K562 (cell line): ENCODE results near the gene HLTF. TPM values are rescaled to one million over a fixed set of nuclear protein-coding genes. Genes with fewer than 3 reads are reported as not detected.

Source experiments
- HOXB6 ChIP-seq: fragments of 250-450 bp; sonication (Bioruptor Pico); IDR thresholded peaks from 2 replicates; pipeline ENCODE4 v1.5.1; 2022; ENCODE audit warnings: mild to moderate bottlenecking, borderline replicate concordance
- MGA ChIP-seq: fragments of 450-650 bp; IDR thresholded peaks from 2 replicates; pipeline ENCODE4 v1.6.1; 2016; ENCODE audit warnings: mild to moderate bottlenecking, moderate library complexity
- NFXL1 ChIP-seq: fragments of 450-650 bp; formaldehyde crosslinking; IDR thresholded peaks from 2 replicates; pipeline ENCODE4 v1.4.0; 2021; ENCODE audit warnings: mild to moderate bottlenecking
- PHF20 ChIP-seq: fragments of 450-650 bp; IDR thresholded peaks from 2 replicates; pipeline ENCODE4 v1.6.1; 2018; ENCODE audit not compliant: partially characterized antibody
- POLR2B ChIP-seq: fragments of 450-650 bp; IDR thresholded peaks from 2 replicates; pipeline ENCODE4 v1.6.1; 2018; ENCODE audit warnings: low read depth; ENCODE audit not compliant: partially characterized antibody
- POLR3A ChIP-seq: IDR thresholded peaks from 2 replicates; pipeline ENCODE4 v1.6.1; 2011; ENCODE audit warnings: borderline replicate concordance, mild to moderate bottlenecking, moderate library complexity; ENCODE audit not compliant: insufficient read length, insufficient read depth; ENCODE audit errors: extremely low read depth
- POU5F1 ChIP-seq: fragments of 150-350 bp; IDR thresholded peaks from 2 replicates; pipeline ENCODE4 v1.6.1; 2014; ENCODE audit warnings: borderline replicate concordance, low read length, low read depth, mild to moderate bottlenecking; ENCODE audit not compliant: partially characterized antibody
- RAD51 ChIP-seq: fragments of 450-650 bp; IDR thresholded peaks from 2 replicates; pipeline ENCODE4 v1.7.1; 2016; ENCODE audit warnings: low read depth, mild to moderate bottlenecking, borderline replicate concordance
- SPI1 ChIP-seq: IDR thresholded peaks from 2 replicates; pipeline ENCODE4 v1.6.1; 2011; ENCODE audit warnings: low read depth, low read length, control low read depth, borderline replicate concordance
- SRSF7 ChIP-seq: fragments of 200-400 bp; formaldehyde crosslinking; optimal IDR thresholded peaks from 2 replicates; pipeline ENCODE3; 2017; ENCODE audit warnings: mild to moderate bottlenecking, low read depth, low read length
- TBP ChIP-seq: optimal IDR thresholded peaks from 2 replicates; pipeline ENCODE3; 2011; ENCODE audit warnings: low read depth, low read length, improper control_type of control experiment
- ZFP91 ChIP-seq: sonication (generic); formaldehyde crosslinking; IDR thresholded peaks from 2 replicates; pipeline ENCODE4 v1.8.0; 2022; ENCODE audit warnings: mild to moderate bottlenecking, missing genetic modification reagents
- polyA plus RNA-seq, 8 experiments: library from polyadenylated mRNA; depleted of rRNA in 4 of 8; stranded (reverse) in 5 of 8; unstranded in 3 of 8; fragments of >200 nt; fragmentation: Nextera tagmentation in 2 of 8; fragmentation: Illumina TruSeq in 1 of 8; extraction: Ambion mirVana in 2 of 8; extraction: Trizol in 1 of 8; gene quantifications; 2 replicates each; pipeline versions ENCODE4 v1.2.1 to v1.2.3, GENCODE V29; 2011 to 2014; ENCODE audit warnings: inconsistent platforms in 1 of 8, missing spikeins in 1 of 8
- total RNA-seq, 7 experiments: library from RNA; depleted of rRNA in 6 of 7; stranded (reverse); fragments of >200 nt in 6 of 7; fragmentation: Illumina TruSeq in 2 of 7; extraction: Trizol in 2 of 7; gene quantifications; 2 replicates each; pipeline versions ENCODE4 v1.2.1 to v1.2.3, GENCODE V29; 2011 to 2021; ENCODE audit warnings: low replicate concordance in 1 of 7
- TF ChIP-seq, protein P1 (sequence below): IDR thresholded peaks from 2 replicates; pipeline ENCODE4 v1.6.1; 2011; ENCODE audit not compliant: insufficient read length; ENCODE audit errors: extremely low read depth

Gene HLTF
- total and polyA plus RNA-seq, 9 of the 15 experiments (the other 6 are each of a cell fraction or from before 2014, with no cell fraction given): 35.1 to 82.4 (median 50.4) TPM

DNA sequence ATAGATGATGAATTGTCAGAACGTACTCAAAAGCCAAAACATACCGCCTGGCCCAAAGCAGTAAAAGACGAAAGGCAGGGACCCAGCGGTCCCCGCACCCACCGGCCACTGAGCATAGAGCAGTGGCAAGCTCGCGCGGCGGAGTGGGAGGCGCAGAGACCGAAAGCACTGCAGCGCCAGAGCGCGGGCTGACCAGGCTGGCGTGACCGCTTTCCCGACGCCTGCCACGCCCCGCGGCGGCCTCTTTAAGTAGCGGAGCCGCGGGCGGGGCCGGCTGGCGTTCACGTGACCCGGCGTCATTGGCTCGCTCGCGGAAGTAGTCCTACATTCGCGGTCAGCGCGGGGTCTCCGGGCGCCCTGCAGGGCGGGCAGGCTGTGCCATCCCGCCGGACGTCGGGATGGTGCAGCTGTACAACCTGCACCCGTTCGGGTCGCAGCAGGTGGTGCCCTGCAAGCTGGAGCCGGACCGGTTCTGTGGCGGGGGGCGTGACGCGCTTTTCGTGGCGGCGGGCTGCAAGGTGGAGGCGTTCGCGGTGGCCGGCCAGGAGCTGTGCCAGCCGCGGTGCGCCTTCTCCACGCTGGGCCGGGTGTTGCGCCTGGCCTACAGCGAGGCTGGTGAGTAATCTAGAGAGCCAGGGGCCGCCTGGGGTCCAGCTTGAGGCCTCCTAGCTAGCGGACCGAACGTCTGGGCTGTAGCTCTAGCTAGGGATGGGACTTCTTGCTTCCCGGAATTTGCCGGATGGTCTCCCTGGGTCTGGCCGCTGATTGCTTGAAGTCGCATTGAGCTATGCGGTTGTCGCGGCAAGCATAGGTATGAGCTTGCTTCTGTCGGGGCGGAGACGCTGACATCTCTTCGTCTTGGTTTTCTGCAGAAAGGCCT is 43.2 kb upstream of the HLTF start, which contains the start of gene HPS3 (continued):
- TF ChIP-seq SPI1 (no peak), POLR2B (peak; percentile 47), POLR3A (no peak), RAD51 (peak; percentile 94), MGA (peak; percentile 72), ZFP91 (CRISPR knock-in tag) (peak; percentile 90), TBP (peak; percentile 77), SRSF7 (no peak), NFXL1 (CRISPR knock-in tag) (no peak), HOXB6 (no peak), PHF20 (peak; percentile 88), POU5F1 (no peak)
- TF ChIP-seq, protein P1, sequence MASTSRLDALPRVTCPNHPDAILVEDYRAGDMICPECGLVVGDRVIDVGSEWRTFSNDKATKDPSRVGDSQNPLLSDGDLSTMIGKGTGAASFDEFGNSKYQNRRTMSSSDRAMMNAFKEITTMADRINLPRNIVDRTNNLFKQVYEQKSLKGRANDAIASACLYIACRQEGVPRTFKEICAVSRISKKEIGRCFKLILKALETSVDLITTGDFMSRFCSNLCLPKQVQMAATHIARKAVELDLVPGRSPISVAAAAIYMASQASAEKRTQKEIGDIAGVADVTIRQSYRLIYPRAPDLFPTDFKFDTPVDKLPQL: no peak
